Upper lobe of right lung (tissue), 1 donor: ENCODE measurements around the gene CLSTN3. TPM values are rescaled to one million over a fixed set of nuclear protein-coding genes. Genes with fewer than 3 reads are reported as not detected.

Experiments used
- ATAC-seq: fragments of 200-7000 bp; cut with Tn5 transposase; one replicate; pipeline ENCODE4 v1.9.1; 2020; ENCODE audit warnings: mild to moderate bottlenecking, moderate library complexity
- DNase-seq: peaks from one replicate; pipeline ENCODE4 v3.0.0-alpha.2; 2020
- H3K27ac ChIP-seq: fragments of 200-600 bp; one replicate; pipeline ENCODE4 v1.8.0; 2022
- H3K27me3 ChIP-seq: fragments of 200-600 bp; one replicate; pipeline ENCODE4 v1.8.0; 2022; ENCODE audit warnings: mild to moderate bottlenecking
- H3K36me3 ChIP-seq: fragments of 200-600 bp; one replicate; pipeline ENCODE4 v1.8.0; 2022
- H3K4me1 ChIP-seq: fragments of 200-600 bp; one replicate; pipeline ENCODE4 v1.8.0; 2022
- H3K4me3 ChIP-seq: fragments of 200-600 bp; one replicate; pipeline ENCODE4 v1.8.0; 2022; ENCODE audit warnings: mild to moderate bottlenecking
- H3K9me3 ChIP-seq: fragments of 200-600 bp; one replicate; pipeline ENCODE4 v1.8.0; 2022
- CTCF ChIP-seq: fragments of 200-600 bp; IDR thresholded peaks from one replicate; pipeline ENCODE4 v1.8.0; 2022; ENCODE audit warnings: antibody characterized with exemption
- intact Hi-C: fragments of 100-400 bp; cut with DNase I; formaldehyde crosslinking; loops from one replicate; pipeline ENCODE4 v1.11.0; 2022
- total RNA-seq: library from RNA; stranded (reverse); fragmentation: NEBNext Ultra II Directional; extraction: Animal tissue kit (Norgen Biotek cat#: 25700); gene quantifications from one replicate; pipeline ENCODE4 v1.2.1, GENCODE V29; 2021
- donor health status: DM: no; HTN: yes; CAD: no; lungs with severe emphysema.

Gene CLSTN3
- total RNA-seq, 1 donor from 2014 or later: 48.2 TPM

GRCh38 chr12:7189398-7190267, 59.5 kb downstream of the CLSTN3 start, which contains the start of gene PEX5:
TSS of gene PEX5 (plus strand) at chr12:7189686. CDS start at chr12:7190378, 692 bp downstream.
- Histone ChIP-seq H3K27me3 (no peaks in the 10 kb centered on the region), H3K36me3 (peaks cover 21% of the 10 kb centered on the region), H3K9me3 (no peaks in the 10 kb centered on the region), H3K4me3 (peak within 1 kb of the TSS; percentile 77), H3K27ac (peak within 1 kb of the TSS; percentile 96), H3K4me1 (peaks cover 21% of the 10 kb centered on the region)
- no peak for TF ChIP-seq CTCF
- ATAC-seq (peak; percentile 97), DNase-seq (peak; percentile 94)
- intact Hi-C loops: no loop called here

DNA sequence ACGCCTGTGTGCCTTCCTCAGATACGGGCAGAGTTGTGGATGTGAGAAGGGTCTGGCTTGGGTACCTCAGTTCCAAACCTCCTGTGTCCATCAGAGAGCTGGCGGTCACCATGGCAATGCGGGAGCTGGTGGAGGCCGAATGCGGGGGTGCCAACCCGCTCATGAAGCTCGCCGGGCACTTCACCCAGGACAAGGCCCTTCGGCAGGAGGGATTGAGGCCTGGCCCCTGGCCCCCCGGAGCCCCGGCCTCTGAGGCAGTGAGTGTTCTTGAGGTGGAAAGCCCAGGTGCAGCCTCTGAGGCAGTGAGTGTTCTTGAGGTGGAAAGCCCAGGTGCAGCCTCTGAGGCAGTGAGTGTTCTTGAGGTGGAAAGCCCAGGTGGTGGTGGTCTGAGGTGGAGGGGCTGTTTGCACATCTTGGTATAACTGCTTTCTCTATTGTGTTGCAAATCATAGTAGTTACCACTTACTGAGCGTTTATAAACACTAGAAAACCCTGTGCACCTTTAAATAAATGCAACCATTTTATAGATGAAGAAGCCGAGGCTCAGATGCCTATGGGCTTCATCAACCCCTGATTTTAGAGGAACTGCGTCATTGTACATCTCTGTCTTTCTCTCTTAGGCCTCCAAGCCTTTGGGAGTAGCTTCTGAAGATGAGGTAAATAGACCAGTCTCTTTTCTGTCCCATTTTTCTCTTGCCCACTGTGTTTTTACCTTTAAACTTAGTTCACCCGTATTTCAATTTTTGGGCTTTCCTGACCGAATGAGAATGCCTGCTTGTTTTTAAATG, 60.3 kb downstream of the CLSTN3 start:
- Histone ChIP-seq H3K36me3 (peaks cover 21% of the 10 kb centered on the region), H3K4me1 (peaks cover 21% of the 10 kb centered on the region), H3K4me3 (peak overlapping the region; percentile 77), H3K9me3 (no peaks in the 10 kb centered on the region), H3K27ac (peak overlapping the region; percentile 96), H3K27me3 (no peaks in the 10 kb centered on the region)
- ATAC-seq: peak; percentile 5
- intact Hi-C loops: no loop called here
- no peak for TF ChIP-seq CTCF
- peak; percentile 70 for DNase-seq

DNA sequence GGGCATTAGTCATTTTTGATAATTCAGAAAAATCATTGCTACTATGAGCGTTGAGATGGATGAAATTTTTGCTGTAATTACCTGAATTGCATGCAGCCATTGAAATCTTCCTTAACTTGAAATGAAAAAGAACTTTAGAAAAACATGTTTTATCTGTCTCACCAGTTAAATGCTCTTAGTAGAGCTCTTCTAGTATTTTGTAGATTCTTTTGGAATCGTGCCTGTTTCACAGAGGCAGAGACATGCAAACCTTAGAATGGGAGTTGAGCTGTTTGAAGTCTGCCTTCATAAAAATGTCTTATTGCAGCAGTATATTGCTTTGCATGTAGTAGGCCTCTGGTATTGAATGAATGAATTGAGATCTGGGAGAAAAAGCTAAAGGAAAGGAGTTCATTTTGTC, 63.5 kb downstream of the CLSTN3 start:
- Histone ChIP-seq H3K27ac (no peak overlapping the region), H3K36me3 (peaks cover 23% of the 10 kb centered on the region), H3K27me3 (no peaks in the 10 kb centered on the region), H3K4me1 (peaks cover 11% of the 10 kb centered on the region), H3K9me3 (no peaks in the 10 kb centered on the region), H3K4me3 (no peak overlapping the region)
- intact Hi-C loops: no loop called here
- ATAC-seq (no peak), DNase-seq (no peak)
- TF ChIP-seq CTCF: no peak

DNA sequence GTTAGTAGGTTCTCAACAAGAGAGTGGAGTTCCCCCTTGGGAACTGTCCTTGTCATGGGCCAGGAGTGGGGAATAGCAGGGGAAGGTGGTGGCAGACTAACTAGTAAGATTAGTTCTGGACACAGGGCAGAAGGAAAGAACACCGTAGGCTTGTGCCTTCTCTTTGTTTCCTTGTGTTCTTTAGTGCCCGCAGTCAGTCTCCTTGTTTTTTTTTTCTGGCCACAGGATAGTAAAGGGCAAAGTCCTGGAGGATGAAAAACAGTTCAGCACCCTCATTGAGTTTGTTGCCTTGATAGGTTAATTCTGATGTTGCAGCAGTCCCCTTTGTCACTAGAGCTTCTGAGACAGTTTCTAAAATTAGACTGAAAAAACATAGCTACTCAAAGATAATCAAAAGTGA, 67.7 kb downstream of the CLSTN3 start:
- DNase-seq: no peak

DNA sequence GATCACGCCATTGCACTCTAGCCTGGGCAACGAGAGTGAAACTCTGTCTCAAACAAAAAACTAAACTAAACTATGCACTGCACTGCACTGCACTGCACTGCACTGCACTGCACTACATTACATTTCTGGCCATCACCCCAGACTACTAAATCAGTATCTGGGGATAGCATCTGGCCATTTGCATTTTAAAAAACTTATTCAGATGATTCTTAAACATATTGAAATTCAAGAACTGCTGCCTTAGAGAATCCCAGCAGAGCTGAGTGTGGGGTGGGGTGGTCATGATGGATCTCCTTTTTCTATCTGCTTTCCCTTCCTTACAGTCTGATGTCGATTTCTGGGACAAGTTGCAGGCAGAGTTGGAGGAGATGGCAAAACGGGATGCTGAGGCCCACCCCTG, 72.9 kb downstream of the CLSTN3 start:
- Histone ChIP-seq H3K9me3 (no peaks in the 10 kb centered on the region), H3K4me3 (no peak overlapping the region), H3K27me3 (no peaks in the 10 kb centered on the region), H3K4me1 (no peaks in the 10 kb centered on the region), H3K36me3 (peaks cover 62% of the 10 kb centered on the region), H3K27ac (no peak overlapping the region)
- ATAC-seq: no peak
- DNase-seq: no peak
- intact Hi-C loops: no loop called here
- TF ChIP-seq CTCF: no peak

More for the DNA sequence above, 67.7 kb downstream of the CLSTN3 start:
- H3K4me1 ChIP-seq: no peaks in the 10 kb centered on the region
- TF ChIP-seq CTCF: no peak
- no peaks in the 10 kb centered on the region for H3K27me3 ChIP-seq
- no peak overlapping the region for H3K4me3 ChIP-seq
- intact Hi-C loops: no loop called here
- H3K27ac ChIP-seq: no peak overlapping the region
- ATAC-seq: peak; percentile 29
- peaks cover 30% of the 10 kb centered on the region for H3K36me3 ChIP-seq
- no peaks in the 10 kb centered on the region for H3K9me3 ChIP-seq
